Activated CD4-positive, alpha-beta T cell treated with anti-CD3 and anti-CD28 coated beads, Interleukin-2, Interleukin-4, amounts not matched to agents 100 ng/mL and 50 ng/mL, durations not matched to agents 16 hours and 8 hours (primary cell): ENCODE results near the gene CERS2.

Experiments
- DNase-seq: peaks from one replicate; pipeline ENCODE4 v3.0.0-alpha.2; 2020; ENCODE audit warnings: low spot score

Gene CERS2

GRCh38 chr1:150974580-150975478 is at the start of gene CERS2:
Gene CERS2 (minus strand): TSS chr1:150974835. CDS start chr1:150969090, 5,745 bp downstream.
- peak; percentile 65 for DNase-seq

- DNase-seq = no peak
Observed at GRCh38 chr1:151013518-151013917, 38.9 kb upstream of the CERS2 start.

- DNase-seq = no peak
Observed at GRCh38 chr1:151012684-151013471, 38.2 kb upstream of the CERS2 start.

GRCh38 chr1:151011154-151011850 is 36.7 kb upstream of the CERS2 start:
- DNase-seq = no peak

GRCh38 chr1:151010346-151010726 is 35.7 kb upstream of the CERS2 start:
- no peak for DNase-seq

GRCh38 chr1:151009674-151010345 is 35.2 kb upstream of the CERS2 start:
- DNase-seq = no peak

- no peak for DNase-seq
Observed at GRCh38 chr1:151009206-151009587, 34.6 kb upstream of the CERS2 start.

- peak; percentile 97 for DNase-seq
Observed at GRCh38 chr1:151008244-151009205, 33.9 kb upstream of the CERS2 start, which contains the start of gene PRUNE1. Gene PRUNE1 (plus strand): TSS chr1:151008449. CDS start chr1:151008633, 184 bp downstream.

GRCh38 chr1:151007853-151008243 is 33.2 kb upstream of the CERS2 start:
- DNase-seq = no peak

GRCh38 chr1:151006327-151007052 is 31.9 kb upstream of the CERS2 start, which contains the start of gene MINDY1:
Gene MINDY1 (minus strand): TSS chr1:151006902. CDS start chr1:151002617, 4,285 bp downstream.
- DNase-seq = peak; percentile 56

- no peak for DNase-seq
Observed at GRCh38 chr1:151005729-151006319, 31.2 kb upstream of the CERS2 start.

- no peak for DNase-seq
Observed at GRCh38 chr1:151003180-151003579, 28.5 kb upstream of the CERS2 start.

- no peak for DNase-seq
Observed at GRCh38 chr1:151002611-151003010, 28.0 kb upstream of the CERS2 start.

GRCh38 chr1:151002051-151002450 is 27.4 kb upstream of the CERS2 start:
- DNase-seq = no peak

GRCh38 chr1:151001602-151002001 is 27.0 kb upstream of the CERS2 start:
- DNase-seq = no peak

GRCh38 chr1:151000408-151000807 is 25.8 kb upstream of the CERS2 start:
- DNase-seq = no peak

- no peak for DNase-seq
Observed at GRCh38 chr1:150999926-151000325, 25.3 kb upstream of the CERS2 start.

GRCh38 chr1:150999051-150999674 is 24.5 kb upstream of the CERS2 start:
- no peak for DNase-seq

GRCh38 chr1:150997949-150998348 is 23.3 kb upstream of the CERS2 start:
- no peak for DNase-seq
